SH-SY5Y (cell line): ENCODE results near the gene RANBP3L.

Experiments
- GATA2 ChIP-seq: IDR thresholded peaks from 2 replicates; pipeline ENCODE4 v1.6.1; 2011; ENCODE audit warnings: mild to moderate bottlenecking, low read depth, low read length
- GATA3 ChIP-seq: IDR thresholded peaks from 2 replicates; pipeline ENCODE4 v1.6.1; 2011; ENCODE audit warnings: low read depth, mild to moderate bottlenecking, low read length, moderate library complexity

RANBP3L gene

DNA sequence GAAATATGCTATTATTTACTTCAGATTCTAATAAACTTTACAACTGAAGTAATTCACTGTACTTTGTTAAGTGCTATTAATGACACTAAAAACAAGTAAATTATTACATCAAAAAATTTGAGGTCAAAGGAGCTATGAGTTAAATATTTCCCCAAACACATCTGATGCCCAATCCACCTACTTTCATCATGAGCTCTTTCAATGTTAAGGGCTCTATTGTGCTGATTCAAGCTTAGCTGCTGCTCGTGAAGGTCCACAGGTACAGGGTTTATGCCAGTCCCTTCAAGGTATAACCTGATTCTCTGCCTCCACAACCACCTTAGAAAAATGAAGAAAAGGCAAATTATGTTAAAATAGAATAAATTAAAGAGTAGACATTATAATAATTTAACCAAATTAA is 84.1 kb downstream of the RANBP3L start:
- TF ChIP-seq GATA2 (no peak), GATA3 (no peak)

DNA sequence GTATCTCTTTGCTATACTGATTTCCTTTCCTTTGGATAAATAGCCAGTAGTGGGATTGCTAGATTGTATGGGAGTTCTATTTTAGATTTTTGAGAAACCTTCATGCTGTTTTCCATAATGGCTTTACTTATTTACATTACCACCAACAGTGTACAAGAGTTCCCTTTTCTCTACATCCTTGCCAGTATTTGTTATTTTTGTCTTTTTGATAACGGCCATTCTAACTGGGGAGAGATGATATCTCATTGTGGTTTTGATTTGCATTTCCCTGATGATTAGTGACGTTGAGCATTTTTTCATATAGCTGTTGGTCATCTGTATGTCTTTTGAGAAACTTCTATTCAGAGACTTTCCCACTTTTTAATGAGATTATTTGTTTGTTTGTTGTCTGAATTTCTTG is 85.8 kb downstream of the RANBP3L start:
- no peak for TF ChIP-seq GATA2
- TF ChIP-seq GATA3: no peak

DNA sequence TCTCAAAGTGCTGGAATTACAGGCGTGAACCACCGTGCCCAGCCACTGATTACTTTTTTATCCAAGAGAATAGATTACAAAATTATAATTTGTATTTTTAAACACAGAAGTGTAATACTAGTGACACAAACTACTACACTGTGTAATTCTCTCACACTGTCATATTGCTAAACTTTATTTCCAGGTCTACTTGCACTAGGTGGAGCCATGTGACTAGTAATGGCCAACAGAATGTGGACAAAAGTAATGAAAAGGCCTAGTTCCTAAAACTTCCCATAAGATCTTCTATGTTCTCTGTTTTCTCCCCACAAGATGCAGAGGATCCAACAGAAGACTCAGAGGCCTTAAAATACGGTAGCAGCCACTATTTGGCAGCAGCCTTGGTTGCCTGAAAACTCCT is 87.3 kb downstream of the RANBP3L start:
- TF ChIP-seq GATA3 (no peak), GATA2 (no peak)

DNA sequence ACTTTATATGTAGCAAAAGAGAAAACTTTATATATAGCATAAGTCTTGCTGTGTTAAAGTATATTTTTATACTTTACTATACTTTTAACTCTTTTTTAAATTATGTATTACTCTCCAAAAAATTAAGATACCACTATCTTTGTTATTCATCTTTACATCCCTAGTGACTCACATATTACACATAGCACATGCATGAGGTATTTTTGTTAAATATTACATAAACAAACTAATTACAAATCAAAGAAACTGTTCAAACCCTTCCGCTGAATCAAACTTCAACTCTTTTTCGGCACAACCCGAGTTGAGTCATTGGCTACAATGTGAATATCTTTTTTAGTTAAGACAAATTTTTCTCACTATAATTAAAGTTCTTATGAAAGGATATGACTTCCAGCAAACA is 92.0 kb downstream of the RANBP3L start:
- TF ChIP-seq GATA3 (no peak), GATA2 (no peak)

DNA sequence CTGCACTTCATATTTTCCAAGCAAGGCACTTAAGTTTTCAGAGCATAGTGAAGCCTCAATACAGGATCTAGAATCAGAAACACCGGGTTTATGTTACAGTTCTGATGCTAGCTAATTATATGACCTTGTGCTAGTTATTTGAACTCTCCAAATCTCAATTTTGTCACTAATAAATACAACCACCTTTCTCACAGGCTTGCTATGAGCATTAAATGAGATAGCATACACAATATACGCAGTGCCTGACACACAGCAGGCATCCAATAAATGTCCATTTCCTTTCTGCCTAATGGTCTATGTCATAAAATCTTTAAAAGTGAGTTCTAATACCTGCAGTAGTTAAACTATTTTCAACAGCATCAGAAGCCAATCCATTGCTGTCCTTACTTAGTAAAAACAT is 92.9 kb downstream of the RANBP3L start:
- TF ChIP-seq GATA2: no peak
- no peak for TF ChIP-seq GATA3

DNA sequence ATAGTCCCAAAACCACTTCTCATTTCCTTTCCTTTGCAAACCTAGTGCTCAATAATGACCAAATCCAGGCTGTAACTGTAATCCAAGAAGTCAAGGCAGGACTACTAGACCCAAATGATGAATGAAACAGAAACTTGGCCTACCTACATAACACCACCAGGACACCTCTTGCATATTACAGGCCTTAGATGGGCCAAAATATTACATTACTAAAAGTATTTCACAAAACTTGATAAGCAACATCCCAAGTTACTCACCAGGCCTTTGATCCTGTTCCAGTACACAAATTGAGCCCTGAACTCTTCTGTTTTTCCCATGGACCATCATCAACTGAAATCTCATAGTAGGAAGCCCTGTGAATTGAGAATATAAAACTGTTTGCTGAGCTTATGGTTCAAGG is 94.8 kb downstream of the RANBP3L start:
- TF ChIP-seq GATA3: no peak
- no peak for TF ChIP-seq GATA2

DNA sequence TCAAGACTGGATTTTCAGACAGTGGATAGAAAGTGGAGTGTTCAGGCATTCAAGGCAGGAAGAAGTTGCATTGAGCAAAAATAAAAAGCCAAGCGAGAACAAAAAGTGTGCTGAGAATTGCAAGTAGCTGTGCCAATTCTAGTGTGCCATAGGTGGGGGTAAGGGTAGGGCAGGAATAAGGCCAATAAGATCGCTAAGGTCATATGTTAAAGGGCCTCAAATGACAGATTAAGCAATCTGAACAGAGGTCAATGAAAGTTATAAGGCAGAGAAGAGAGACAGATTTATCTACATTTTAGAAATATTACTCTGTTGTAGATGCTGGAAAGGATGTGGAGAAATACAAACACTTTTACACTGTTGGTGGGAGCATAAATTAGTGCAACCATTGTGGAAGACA is 96.4 kb downstream of the RANBP3L start:
- no peak for TF ChIP-seq GATA2
- TF ChIP-seq GATA3: no peak

DNA sequence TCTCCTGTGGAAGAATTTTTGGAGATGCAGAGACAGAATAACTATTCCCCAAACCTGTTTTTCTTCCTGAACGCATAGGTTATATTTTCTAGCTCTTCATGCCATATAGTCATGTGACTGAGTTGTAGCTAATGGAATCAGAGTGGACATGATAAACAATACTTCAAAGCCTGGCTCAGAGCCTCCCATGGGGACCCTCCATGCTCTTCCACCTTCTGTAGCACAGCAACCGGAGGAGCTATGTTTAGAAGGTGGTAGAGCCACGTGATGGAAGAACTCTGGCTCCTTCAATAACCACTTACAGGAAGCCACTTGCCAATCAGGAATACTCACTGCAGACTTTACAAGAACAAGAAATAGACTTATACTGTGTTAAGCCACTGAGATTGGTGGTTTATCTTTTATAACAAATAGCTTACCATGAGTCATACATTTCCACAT is 99.2 kb downstream of the RANBP3L start:
- TF ChIP-seq GATA3: no peak
- TF ChIP-seq GATA2: no peak

DNA sequence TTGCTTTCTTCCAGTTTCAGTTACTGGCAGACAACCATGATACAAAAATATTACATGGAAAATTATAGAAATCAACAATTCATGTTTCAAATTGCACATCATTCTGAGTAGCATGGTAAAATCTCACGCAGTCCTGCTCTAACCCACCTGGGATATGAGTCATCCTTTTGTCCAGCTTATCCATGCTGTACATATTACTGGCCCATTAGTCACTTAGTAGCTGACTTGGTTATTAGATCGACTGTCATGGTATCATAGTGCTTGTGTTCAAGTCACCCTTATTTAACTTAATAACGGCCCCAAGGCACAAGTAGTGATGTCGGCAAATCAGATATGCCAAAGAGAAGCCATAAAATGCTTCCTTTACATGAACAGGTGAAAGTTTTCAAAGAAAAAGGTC is 101.2 kb downstream of the RANBP3L start:
- no peak for TF ChIP-seq GATA3
- TF ChIP-seq GATA2: no peak

DNA sequence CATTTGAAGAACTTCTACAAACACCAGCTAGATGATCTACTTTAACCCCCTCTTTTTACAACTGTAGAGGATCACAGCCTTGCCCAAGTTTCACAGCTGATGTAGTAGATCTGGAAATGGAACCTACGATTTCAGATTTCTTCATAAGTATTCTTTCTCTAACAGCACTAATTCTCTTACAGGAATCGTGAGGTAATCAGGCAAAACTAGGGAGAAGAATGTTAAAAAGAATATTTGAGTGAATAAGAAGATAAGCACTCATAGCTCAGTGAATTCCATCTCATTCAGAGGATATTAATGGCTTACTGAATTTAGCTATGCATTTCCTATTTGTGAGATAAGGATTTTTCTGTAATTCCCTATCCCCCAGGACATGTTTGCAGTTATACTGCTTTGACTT is 102.1 kb downstream of the RANBP3L start:
- no peak for TF ChIP-seq GATA2
- no peak for TF ChIP-seq GATA3
